Right lobe of liver (tissue), 4 donors: ENCODE data around the gene ACADL.

ENCODE experiments used
- CTCF ChIP-seq, 4 donors: fragments of 200-600 bp in 3 of 4; fragments of 450-650 bp in 1 of 4; IDR thresholded peaks; one replicate each; pipeline versions ENCODE4 v1.5.1 to v1.8.0; 2016 to 2022; ENCODE audit warnings: antibody characterized with exemption in 4 of 4, mild to moderate bottlenecking in 2 of 4
- POLR2A ChIP-seq: fragments of 450-650 bp; IDR thresholded peaks from one replicate; pipeline ENCODE4 v1.6.1; 2017; ENCODE audit warnings: antibody characterized with exemption, mild to moderate bottlenecking
- donor health status: DM: no; HTN: no; CAD: no.
- donor health status: DM: no; HTN: no; CAD: no.
- donor health status: DM: no; HTN: yes; CAD: no.

DNA sequence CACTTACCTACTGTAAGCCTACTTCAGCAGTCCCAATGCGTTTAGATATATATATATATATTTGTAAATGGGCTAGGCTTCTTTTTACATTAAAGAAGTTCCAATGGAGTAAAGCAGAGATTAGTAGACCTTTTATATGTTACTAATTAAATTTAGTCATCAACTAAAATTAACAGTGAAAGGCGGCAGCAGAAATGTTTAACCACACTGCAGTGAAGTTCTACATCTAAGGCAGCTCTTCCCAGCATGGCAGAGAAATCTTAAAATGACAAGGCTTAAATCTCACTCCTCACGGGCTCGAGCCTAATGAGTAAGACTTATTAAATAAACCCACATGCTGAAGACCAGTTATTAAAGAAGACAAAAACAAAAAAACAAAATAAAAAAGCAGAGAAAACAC, 34.9 kb downstream of the ACADL start:
- TF ChIP-seq CTCF (IDR thresholded peaks at IDR 0.05) (no peak), POLR2A (no peak)
